CD4-positive, CD25-positive, alpha-beta regulatory T cell (primary cell): Measurements from ENCODE around the gene NR2F1-AS1. TPM values are rescaled to one million over a fixed set of nuclear protein-coding genes. Genes with fewer than 3 reads are reported as not detected.

Source experiments
- ATAC-seq, 2 donors: fragments of 150-1000 bp; cut with Tn5 transposase; one replicate each; pipeline ENCODE4 v1.10.0; 2021; ENCODE audit warnings: low read depth in 2 of 2, moderate number of reproducible peaks in 2 of 2, moderate library complexity in 1 of 2
- DNase-seq, 3 donors: peaks; one replicate each; pipeline versions ENCODE4 v3.0.0 to v3.0.0-alpha.2; 2012 to 2022; ENCODE audit warnings: mixed read lengths in 1 of 3
- H3K27ac ChIP-seq: one replicate; pipeline ENCODE4 v1.7.0; 2013; ENCODE audit warnings: mild to moderate bottlenecking, low read length; ENCODE audit not compliant: insufficient read depth, poor library complexity, severe bottlenecking
- H3K27me3 ChIP-seq: one replicate; pipeline ENCODE4 v1.7.0; 2013; ENCODE audit warnings: low read length; ENCODE audit not compliant: control insufficient read depth, insufficient read depth
- H3K36me3 ChIP-seq: one replicate; pipeline ENCODE4 v1.7.0; 2013; ENCODE audit warnings: mild to moderate bottlenecking, low read length, moderate library complexity; ENCODE audit not compliant: control insufficient read depth, insufficient read depth
- H3K4me1 ChIP-seq: 2 replicates; pipeline ENCODE4 v1.7.0; 2013; ENCODE audit warnings: mild to moderate bottlenecking, low read length; ENCODE audit not compliant: insufficient read depth, control insufficient read depth, poor library complexity, severe bottlenecking
- H3K4me3 ChIP-seq: one replicate; pipeline ENCODE4 v1.7.0; 2013; ENCODE audit warnings: low read depth, mild to moderate bottlenecking, low read length, moderate library complexity
- H3K9me3 ChIP-seq, 2 experiments: 1 replicate in 1 of 2; 2 replicates in 1 of 2; pipeline ENCODE4 v1.7.0; 2013; ENCODE audit warnings: low read length in 2 of 2, mild to moderate bottlenecking in 1 of 2, moderate library complexity in 1 of 2; ENCODE audit not compliant: control insufficient read depth in 2 of 2
- H3K27ac Mint-ChIP-seq, 3 donors: one replicate each; pipeline ENCODE4 v1.8.0; 2020 to 2022; ENCODE audit warnings: mild to moderate bottlenecking in 3 of 3, mixed read lengths in 3 of 3, moderate library complexity in 2 of 3
- H3K27me3 Mint-ChIP-seq: one replicate; pipeline ENCODE4 v1.8.0; 2022; ENCODE audit warnings: mild to moderate bottlenecking, mixed read lengths
- H3K36me3 Mint-ChIP-seq: one replicate; pipeline ENCODE4 v1.8.0; 2020; ENCODE audit warnings: mixed read lengths
- H3K4me1 Mint-ChIP-seq, 4 donors: one replicate each; pipeline ENCODE4 v1.8.0; 2020 to 2022; ENCODE audit warnings: mixed read lengths in 4 of 4, mild to moderate bottlenecking in 1 of 4
- H3K4me3 Mint-ChIP-seq, 4 donors: one replicate each; pipeline ENCODE4 v1.8.0; 2020 to 2022; ENCODE audit warnings: mild to moderate bottlenecking in 4 of 4, mixed read lengths in 4 of 4, moderate library complexity in 3 of 4
- H3K9me3 Mint-ChIP-seq, 7 donors: one replicate each; pipeline ENCODE4 v1.8.0; 2020 to 2022; ENCODE audit warnings: mixed read lengths in 7 of 7, mild to moderate bottlenecking in 3 of 7, moderate library complexity in 2 of 7
- polyA plus RNA-seq, 4 donors: library from polyadenylated mRNA; unstranded; fragments of 300-500 nt; fragmentation: Illumina TruSeq; gene quantifications; one replicate each; pipeline ENCODE4 v1.2.3, GENCODE V29; 2021
- total RNA-seq: library from RNA; stranded (reverse); gene quantifications from one replicate; pipeline ENCODE4 v1.2.3, GENCODE V29; 2022

Gene NR2F1-AS1
- total RNA-seq (not detected), polyA plus RNA-seq (not detected)

DNA sequence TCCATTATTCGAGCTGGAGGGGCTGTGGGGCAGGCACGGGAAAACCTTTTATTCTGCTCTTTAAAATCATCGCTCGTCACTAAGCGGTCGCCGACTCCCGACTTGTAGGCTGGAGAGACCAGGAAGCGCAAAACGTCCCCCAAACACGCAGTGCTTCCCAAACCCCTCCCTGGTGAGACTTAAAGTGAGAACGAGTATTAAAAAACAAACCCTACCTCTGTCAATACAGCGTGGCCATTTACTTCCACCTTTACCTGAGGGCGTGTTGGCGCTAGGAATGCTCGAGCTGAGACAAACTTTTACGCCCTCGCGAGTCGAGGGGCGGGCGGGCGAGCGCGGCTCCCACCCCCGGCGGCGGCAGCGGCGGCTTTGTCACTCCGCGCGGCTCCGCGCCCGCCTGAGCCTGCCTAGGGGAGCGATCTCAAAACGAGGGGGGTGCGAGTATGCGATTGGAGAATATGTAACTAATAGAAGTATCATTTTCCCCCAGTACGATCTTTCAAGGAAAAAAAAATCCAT lies at the start of gene NR2F1-AS1:
TSS of gene NR2F1-AS1 (minus strand) at position 293 of the 519 bp plus-strand sequence.
- H3K9me3 Mint-ChIP-seq, result peaks cover 0 to 2% (median 0%) of the 10 kb centered on the region in 7 donors
- Histone ChIP-seq H3K4me3 (peak within 1 kb of the TSS; percentile 68), H3K27ac (no peak within 1 kb of the TSS), H3K9me3 (no peaks in the 10 kb centered on the region), H3K4me1 (peaks cover 50% of the 10 kb centered on the region), H3K27me3 (peaks cover 48% of the 10 kb centered on the region), H3K36me3 (no peaks in the 10 kb centered on the region)
- peak within 1 kb of the TSS in 2 of 4 donors; percentile 83 to 94 for H3K4me3 Mint-ChIP-seq
- peaks cover 54% of the 10 kb centered on the region for H3K27me3 Mint-ChIP-seq
- ATAC-seq, result peak; percentile 7 to 14
- H3K4me1 Mint-ChIP-seq, result peaks cover 7 to 21% (median 12%) of the 10 kb centered on the region in 4 donors
- peaks cover 4% of the 10 kb centered on the region for H3K36me3 Mint-ChIP-seq
- no peak for DNase-seq
- no peak within 1 kb of the TSS for H3K27ac Mint-ChIP-seq

DNA sequence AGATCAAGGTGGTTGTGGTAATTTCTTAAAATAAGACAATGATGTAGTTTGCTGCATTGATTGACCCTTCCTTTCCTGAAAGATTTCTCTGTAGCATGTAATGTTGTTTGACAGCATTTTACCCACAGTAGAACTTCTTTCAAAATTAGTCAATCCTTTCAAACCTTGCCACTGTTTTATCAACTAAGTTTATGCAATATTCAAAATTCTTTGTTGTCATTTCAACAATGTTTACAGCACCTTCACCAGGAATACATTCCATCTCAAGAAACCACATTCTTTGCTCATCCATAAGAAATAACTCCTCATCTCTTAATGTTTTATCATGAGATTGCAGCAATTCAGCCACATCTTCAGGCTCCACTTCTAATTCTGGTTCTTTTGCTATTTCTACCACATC lies 45.8 kb upstream of the NR2F1-AS1 start:
- Mint-ChIP-seq H3K36me3 (peaks cover 4% of the 10 kb centered on the region), H3K27ac (no peak overlapping the region), H3K27me3 (peaks cover 7% of the 10 kb centered on the region), H3K4me1 (peaks cover 6 to 9% (median 8%) of the 10 kb centered on the region in 4 donors), H3K9me3 (peaks cover 0 to 2% (median 0%) of the 10 kb centered on the region in 7 donors), H3K4me3 (peak overlapping the region in 1 of 4 donors; percentile 2)
- DNase-seq (no peak), ATAC-seq (no peak)
- no peaks in the 10 kb centered on the region for H3K36me3 ChIP-seq
- H3K4me1 ChIP-seq, result peaks cover 7% of the 10 kb centered on the region
- H3K4me3 ChIP-seq, result no peak overlapping the region
- H3K9me3 ChIP-seq, result no peaks in the 10 kb centered on the region
- no peak overlapping the region for H3K27ac ChIP-seq
- no peaks in the 10 kb centered on the region for H3K27me3 ChIP-seq

DNA sequence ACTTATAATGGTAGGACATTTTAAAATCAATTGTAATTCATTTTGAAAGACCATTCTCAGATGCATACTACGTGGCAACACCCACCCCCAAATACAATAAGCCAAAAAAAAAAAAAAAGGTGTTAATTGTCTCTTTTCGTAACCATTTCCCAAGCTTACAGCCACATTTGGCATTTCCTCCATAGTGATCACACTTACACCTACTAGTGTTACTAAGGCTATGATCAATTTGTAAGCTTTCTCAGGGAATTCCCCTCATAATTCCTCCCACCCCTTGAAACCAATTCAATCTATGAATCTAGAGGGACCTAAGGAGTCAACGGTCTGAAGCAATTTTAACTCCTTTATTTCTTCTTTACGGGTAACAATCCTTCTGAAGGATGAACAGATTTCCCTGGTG lies 42.1 kb upstream of the NR2F1-AS1 start:
- no peak for ATAC-seq
- Histone ChIP-seq H3K36me3 (no peaks in the 10 kb centered on the region), H3K9me3 (no peaks in the 10 kb centered on the region), H3K4me3 (no peak overlapping the region), H3K27ac (no peak overlapping the region), H3K4me1 (peaks cover 22% of the 10 kb centered on the region), H3K27me3 (no peaks in the 10 kb centered on the region)
- DNase-seq, result no peak
- Mint-ChIP-seq H3K9me3 (peaks cover 0 to 3% (median 0%) of the 10 kb centered on the region in 7 donors), H3K4me1 (peaks cover 11 to 24% (median 20%) of the 10 kb centered on the region in 4 donors), H3K27ac (peak overlapping the region in 1 of 3 donors; percentile 23), H3K36me3 (peaks cover 3% of the 10 kb centered on the region), H3K4me3 (no peak overlapping the region), H3K27me3 (peaks cover 27% of the 10 kb centered on the region)

DNA sequence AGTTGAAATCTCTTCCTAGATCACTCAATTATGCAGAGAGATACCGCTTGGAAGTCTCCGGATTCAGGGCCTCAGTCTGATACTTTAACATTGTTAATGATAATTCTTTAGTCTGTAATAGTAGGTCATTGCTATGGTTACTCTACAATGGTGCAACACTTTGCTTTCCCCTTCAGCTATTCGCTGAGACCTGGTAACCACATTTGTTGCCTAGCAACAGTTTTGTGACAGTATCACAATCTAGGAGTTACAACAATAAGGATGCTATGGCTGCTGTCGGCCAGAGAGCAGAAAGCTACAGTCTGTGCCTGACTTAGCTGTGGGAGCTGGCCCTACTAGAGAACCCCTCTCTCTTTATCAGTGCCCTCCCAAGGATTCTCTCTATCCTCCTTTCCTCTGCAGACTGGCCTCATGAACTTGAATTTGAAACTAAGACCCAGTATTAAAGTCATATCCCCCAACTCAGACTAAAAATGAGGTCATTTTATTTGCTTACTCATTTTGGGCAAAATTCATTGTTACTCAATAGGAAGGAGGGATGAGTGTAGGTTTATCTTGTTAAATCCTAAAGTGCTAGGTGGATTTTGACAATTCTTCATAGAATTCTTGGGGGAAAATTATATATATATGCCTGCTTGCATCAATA lies 41.3 kb upstream of the NR2F1-AS1 start:
- Mint-ChIP-seq H3K4me3 (peak overlapping the region in 3 of 4 donors; percentile 59 to 76 (median 64)), H3K4me1 (peaks cover 11 to 24% (median 20%) of the 10 kb centered on the region in 4 donors), H3K27me3 (peaks cover 27% of the 10 kb centered on the region), H3K27ac (peak overlapping the region in 2 of 3 donors; percentile 12 to 82), H3K9me3 (peaks cover 0 to 3% (median 0%) of the 10 kb centered on the region in 7 donors), H3K36me3 (peaks cover 3% of the 10 kb centered on the region)
- DNase-seq (peak; percentile 36 to 71 (median 39)), ATAC-seq (peak; percentile 65 to 67)
- no peak overlapping the region for H3K4me3 ChIP-seq
- H3K27ac ChIP-seq, result no peak overlapping the region
- H3K36me3 ChIP-seq, result no peaks in the 10 kb centered on the region
- H3K9me3 ChIP-seq, result no peaks in the 10 kb centered on the region
- H3K27me3 ChIP-seq, result no peaks in the 10 kb centered on the region
- peaks cover 22% of the 10 kb centered on the region for H3K4me1 ChIP-seq

DNA sequence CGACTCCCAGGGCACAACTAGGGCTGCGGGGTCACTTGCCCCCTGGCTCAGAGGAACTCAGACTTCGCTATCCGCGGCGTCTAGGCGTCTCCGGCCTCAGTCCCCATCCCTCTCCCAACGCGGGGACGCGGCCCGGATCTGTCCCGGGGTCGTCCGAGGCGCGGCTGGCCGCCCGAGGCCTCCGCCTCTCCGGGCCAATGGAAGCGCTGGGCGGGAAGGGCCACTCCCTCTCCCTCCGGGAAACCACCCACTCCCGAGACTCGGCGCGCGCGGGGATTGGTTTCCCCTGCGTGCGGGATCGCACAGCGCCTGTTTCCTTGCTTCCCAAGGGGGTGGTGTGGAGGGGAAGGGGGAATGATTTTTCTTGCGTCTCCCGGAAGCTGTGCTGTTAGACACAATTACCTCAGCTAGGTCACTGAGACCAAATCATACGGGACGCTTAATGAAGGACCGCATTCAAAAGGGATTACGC lies 40.3 kb upstream of the NR2F1-AS1 start:
- H3K27ac Mint-ChIP-seq, result peak overlapping the region in 2 of 3 donors; percentile 84 to 92

DNA sequence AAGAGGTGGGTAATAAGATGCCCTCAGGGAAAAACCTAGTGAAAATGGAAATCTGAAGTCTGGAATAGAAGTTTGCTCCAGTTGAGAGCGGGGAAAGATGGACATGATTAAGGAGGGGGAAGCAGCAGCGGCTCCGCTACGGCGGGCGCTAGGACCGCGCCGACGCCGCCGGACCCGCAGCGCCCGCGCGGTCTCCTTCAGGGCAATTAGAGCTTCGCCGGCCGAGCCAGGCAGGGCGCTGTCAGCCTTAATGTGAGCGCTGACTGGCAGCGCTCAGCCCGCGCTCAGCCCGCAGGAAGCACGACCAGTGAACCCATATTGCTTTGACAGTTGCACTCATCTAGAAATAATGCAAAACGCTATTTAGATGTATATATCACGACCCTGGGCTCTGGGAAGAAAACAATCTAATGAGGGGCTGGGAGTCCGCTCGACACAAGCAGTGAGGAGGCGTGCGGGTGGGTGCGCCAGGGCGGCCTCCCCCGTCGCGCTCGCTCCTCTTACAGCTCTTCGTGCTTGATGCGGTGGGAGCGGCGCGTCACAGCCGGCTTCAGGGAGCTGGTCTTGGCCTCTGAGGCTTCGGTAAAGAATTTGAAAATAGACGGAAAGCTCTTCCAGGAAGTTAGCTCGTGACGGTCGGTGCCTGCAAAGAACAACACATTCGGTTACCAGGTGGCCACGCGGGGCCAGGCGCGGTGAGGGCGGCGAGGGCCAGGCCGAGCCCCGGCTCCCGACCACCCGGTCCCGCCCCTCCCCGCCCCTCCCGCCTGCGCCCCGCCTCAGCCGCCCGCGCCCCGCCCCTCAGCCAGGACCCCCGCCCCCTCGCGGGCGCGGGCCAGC lies 39.7 kb upstream of the NR2F1-AS1 start:
- Mint-ChIP-seq H3K4me1 (peaks cover 11 to 24% (median 20%) of the 10 kb centered on the region in 4 donors), H3K4me3 (peak overlapping the region; percentile 87 to 99 (median 92)), H3K27me3 (peaks cover 28% of the 10 kb centered on the region), H3K9me3 (peaks cover 0 to 3% (median 0%) of the 10 kb centered on the region in 7 donors), H3K27ac (peak overlapping the region in 2 of 3 donors; percentile 88 to 92), H3K36me3 (peaks cover 7% of the 10 kb centered on the region)
- Histone ChIP-seq H3K27me3 (no peaks in the 10 kb centered on the region), H3K36me3 (no peaks in the 10 kb centered on the region), H3K4me3 (peak overlapping the region; percentile 58), H3K27ac (no peak overlapping the region), H3K9me3 (no peaks in the 10 kb centered on the region), H3K4me1 (peaks cover 22% of the 10 kb centered on the region)
- ATAC-seq, result peak; percentile 72 to 75
- peak; percentile 22 to 71 (median 53) for DNase-seq

More for the DNA sequence above, 40.3 kb upstream of the NR2F1-AS1 start:
- H3K4me3 ChIP-seq, result peak overlapping the region; percentile 21
- H3K27me3 ChIP-seq, result no peaks in the 10 kb centered on the region
- no peaks in the 10 kb centered on the region for H3K36me3 ChIP-seq
- peaks cover 22% of the 10 kb centered on the region for H3K4me1 ChIP-seq
- ATAC-seq (no peak), DNase-seq (no peak)
- no peak overlapping the region for H3K27ac ChIP-seq
- no peaks in the 10 kb centered on the region for H3K9me3 ChIP-seq
- peaks cover 32% of the 10 kb centered on the region for H3K27me3 Mint-ChIP-seq
- peaks cover 11 to 24% (median 20%) of the 10 kb centered on the region in 4 donors for H3K4me1 Mint-ChIP-seq
- peaks cover 3% of the 10 kb centered on the region for H3K36me3 Mint-ChIP-seq
- peak overlapping the region; percentile 59 to 76 (median 66) for H3K4me3 Mint-ChIP-seq
- peaks cover 0 to 3% (median 0%) of the 10 kb centered on the region in 7 donors for H3K9me3 Mint-ChIP-seq

DNA sequence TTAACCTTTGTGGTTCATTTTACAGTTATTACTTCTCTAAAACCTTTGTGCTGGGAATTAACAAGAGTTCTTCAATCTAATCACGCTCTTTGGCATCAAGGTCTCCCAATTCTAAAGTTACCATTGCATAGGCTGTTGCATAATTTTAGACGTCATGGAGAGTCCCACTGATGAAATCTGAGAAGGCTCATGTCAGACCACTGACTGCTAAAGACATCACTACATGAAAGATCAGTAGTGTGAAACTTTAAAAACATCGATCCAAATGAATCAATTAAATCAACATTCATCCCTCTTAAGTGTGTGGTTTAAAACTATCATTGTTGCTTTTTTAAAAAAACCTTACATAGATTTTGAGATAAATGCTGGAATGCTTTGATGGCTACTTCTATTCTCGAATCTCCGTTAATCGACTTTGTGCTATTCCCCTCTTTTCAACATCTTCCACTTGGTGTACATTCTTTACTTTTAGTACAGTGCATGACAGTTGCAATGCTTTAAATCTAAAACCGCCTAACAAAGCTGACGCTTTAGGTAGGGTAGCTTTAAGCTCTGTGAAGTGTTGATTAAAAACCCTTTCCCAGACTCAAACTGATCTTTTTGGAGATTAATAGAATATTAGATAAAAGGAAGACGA lies 35.6 kb upstream of the NR2F1-AS1 start:
- no peak overlapping the region for H3K27ac Mint-ChIP-seq
- H3K4me1 Mint-ChIP-seq, result peaks cover 11 to 21% (median 16%) of the 10 kb centered on the region in 4 donors
- no peaks in the 10 kb centered on the region for H3K36me3 ChIP-seq
- no peak overlapping the region for H3K27ac ChIP-seq
- H3K27me3 Mint-ChIP-seq, result peaks cover 59% of the 10 kb centered on the region
- H3K36me3 Mint-ChIP-seq, result peaks cover 7% of the 10 kb centered on the region
- no peak for ATAC-seq
- no peak for DNase-seq
- H3K9me3 ChIP-seq, result no peaks in the 10 kb centered on the region
- H3K4me3 ChIP-seq, result no peak overlapping the region
- no peak overlapping the region for H3K4me3 Mint-ChIP-seq
- H3K4me1 ChIP-seq, result peaks cover 13% of the 10 kb centered on the region
- peaks cover 0 to 3% (median 1%) of the 10 kb centered on the region in 7 donors for H3K9me3 Mint-ChIP-seq
- peaks cover 19% of the 10 kb centered on the region for H3K27me3 ChIP-seq
